Embryonic facial prominence (tissue), 1 donor: ENCODE data around the gene CARD10.

ENCODE experiments used
- DNase-seq: peaks from one replicate; pipeline ENCODE4 v3.0.0-alpha.2; 2016; ENCODE audit errors: extremely low spot score

The CARD10 gene

GRCh38 chr22:37467391-37467955 lies 51.7 kb downstream of the CARD10 start:
- DNase-seq = no peak

DNA sequence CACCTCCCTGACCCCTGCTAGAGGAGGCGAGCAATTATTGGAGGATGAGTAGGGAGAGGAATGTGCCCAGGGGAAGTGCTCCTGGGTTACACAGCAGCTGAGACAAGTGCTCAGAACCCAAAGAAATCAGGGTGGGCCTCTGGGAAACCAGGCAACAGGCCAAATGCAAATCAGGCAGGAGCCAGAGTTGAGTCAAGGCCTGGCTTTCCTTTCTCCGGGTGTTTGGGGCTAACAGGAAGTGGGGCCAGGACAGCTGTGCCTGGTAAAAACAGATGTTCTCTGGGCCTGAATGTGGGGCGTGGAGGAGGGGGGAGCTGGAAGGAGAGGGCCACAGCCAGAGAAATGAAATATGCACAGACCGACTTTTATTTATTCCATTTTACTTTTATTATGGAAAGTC lies 55.0 kb downstream of the CARD10 start:
- no peak for DNase-seq

DNA sequence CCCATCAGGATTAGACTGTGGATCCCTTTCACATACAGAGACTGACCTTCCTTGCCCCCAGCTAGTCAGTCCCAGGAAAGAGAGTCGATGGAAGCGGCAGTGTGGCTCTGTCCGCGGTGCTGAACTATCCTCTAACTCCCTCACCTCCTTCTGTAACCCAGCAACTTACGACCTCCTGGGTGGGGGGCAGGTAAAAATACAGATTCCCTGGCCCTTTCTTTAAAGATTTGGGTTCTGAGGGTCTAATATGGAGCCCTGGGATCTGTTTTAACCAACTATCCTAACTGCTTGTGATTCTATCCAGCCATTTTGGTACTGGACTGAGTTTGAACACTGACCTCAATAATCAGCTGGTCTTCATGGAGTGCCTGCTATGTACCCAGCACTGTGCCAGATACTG lies 56.2 kb downstream of the CARD10 start:
- no peak for DNase-seq

GRCh38 chr22:37462436-37462835 lies 56.8 kb downstream of the CARD10 start:
- DNase-seq = no peak

DNA sequence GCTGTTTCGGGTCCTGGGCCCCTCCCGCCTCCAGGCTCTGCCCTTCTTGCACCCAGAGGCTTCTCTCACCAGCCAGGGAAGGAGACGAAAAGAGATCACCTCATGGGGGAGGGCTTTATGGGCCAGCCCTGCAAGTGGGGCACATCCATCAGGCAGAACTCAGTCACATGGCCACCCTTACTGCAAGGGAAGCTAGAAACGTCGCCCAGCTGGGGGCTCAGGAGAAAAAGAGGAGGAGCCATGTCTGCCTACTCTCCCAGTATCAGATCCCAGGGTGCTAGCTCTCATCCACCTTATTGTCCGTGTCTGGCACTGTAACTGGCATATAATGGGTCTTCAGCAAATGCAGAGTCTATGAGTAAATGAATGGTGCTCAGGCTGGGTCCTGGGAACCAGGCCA lies 57.3 kb downstream of the CARD10 start:
- no peak for DNase-seq

- DNase-seq = no peak
These were observed 58.5 kb downstream of the CARD10 start for GRCh38 chr22:37460684-37461083.

DNA sequence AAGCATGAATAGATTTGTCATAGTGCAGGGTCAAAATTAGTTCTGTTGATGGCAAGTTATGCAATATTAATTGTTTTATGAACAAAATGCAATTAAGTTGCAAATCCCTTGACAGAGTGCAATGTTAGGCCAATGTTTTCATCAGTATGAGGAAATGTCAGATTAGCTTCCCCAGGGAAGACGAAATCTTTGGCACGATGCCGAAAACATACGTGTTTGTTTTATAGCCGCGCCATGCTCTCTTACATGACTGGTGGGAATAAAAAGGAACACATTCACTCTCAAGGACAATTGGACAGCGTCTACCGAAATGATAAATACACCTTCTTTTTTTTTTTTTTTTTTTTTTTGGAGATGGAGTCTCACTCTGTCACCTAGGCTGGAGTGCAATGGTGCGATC lies 60.0 kb downstream of the CARD10 start:
- no peak for DNase-seq

DNA sequence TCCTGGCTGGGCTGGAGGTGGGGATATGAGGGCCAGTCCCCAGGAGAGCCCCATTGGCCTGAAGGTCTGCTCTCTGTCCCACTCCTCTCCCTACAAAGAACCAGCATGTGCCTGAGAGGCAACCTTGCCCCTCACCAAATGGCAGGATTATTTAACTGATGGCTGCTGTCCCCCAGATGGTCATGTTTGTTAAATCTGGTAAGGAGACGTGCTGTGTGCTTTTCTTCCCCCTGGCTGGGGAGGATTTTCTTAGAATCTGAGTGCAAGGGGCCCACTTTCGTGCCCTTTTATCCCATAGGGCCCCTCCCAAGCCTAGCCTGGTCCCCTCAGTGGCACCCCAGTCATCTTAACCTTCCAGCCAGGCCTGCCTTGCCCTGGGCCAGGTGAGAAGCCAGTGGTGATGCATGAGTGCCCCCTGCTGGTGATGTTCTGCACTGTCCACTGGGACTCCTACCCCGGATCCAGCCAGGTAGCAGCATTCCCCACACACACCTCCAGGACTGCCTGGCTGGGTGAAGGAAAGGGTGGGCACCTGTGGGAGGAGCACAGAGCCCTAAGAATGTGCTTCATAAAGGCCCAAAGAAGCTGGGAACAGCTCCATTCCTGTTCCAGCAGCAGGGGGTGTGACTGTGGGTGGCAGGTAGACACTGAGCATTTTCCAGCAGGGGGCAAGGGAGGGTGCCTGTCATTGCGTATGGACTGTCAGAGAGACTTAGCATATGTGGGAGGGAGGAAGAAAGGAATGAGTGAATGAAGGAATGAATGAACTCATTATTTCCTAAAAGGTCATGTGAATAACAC lies 61.9 kb downstream of the CARD10 start:
- no peak for DNase-seq

DNA sequence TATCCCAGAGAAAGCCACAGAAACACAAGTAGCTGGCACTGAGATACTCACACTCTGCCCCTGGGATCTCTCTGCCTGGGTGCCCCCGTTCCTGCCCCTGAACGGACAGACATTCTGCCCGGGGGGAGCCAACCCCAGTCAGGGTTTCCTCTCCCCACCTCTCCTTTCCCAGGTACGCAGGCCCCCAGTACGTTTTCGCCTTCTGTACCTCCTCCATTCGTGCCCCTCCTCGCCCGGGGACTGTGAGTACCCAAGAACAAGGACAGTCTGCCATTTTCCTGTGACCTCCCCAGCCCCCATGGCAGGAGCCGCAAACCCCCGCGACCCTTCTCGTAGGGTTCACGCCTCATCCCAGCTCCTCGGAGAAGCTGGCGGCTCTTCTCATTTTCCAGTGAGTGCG lies 62.9 kb downstream of the CARD10 start:
- no peak for DNase-seq

GRCh38 chr22:37455896-37456295 lies 63.3 kb downstream of the CARD10 start:
- no peak for DNase-seq

- no peak for DNase-seq
These were observed 64.1 kb downstream of the CARD10 start for GRCh38 chr22:37454857-37455686.

DNA sequence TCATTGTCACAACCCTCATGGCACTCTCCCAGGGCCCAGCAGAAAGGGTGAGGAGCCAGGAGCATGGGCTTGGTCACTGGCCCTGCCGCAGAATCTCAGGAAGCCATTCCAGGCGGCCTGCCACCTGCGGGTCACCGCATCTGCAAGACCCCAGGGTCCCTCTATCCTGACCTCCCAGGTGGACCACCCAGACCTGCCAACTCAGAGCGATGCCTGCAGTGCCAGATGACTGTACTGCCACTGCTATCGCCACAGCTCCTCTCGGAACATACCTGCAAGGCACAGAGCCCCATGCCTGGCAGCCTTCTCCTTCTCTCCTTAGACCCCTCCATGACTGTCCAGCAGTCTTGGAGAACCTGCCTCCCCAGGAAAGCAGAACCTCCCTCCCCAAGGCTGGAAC lies 65.5 kb downstream of the CARD10 start:
- DNase-seq = no peak

DNA sequence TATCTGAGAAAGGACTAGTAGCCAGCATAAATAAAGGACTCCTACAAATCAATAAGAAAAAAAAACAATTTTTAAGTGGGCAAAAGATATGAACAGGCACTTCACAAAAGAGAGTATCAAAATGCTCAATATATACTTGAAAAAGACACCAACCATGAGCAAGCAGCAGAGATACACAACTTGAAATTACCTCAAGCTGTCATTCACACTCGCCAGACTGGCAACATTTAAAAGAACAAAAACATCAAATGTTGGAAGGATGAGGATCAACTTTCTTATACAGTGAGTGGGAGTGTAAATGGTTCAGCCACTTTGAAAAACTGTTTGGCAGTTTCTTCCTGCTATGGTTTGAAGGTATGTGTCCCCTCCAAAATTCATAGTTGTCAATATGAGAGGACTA lies 68.0 kb downstream of the CARD10 start:
- no peak for DNase-seq

DNA sequence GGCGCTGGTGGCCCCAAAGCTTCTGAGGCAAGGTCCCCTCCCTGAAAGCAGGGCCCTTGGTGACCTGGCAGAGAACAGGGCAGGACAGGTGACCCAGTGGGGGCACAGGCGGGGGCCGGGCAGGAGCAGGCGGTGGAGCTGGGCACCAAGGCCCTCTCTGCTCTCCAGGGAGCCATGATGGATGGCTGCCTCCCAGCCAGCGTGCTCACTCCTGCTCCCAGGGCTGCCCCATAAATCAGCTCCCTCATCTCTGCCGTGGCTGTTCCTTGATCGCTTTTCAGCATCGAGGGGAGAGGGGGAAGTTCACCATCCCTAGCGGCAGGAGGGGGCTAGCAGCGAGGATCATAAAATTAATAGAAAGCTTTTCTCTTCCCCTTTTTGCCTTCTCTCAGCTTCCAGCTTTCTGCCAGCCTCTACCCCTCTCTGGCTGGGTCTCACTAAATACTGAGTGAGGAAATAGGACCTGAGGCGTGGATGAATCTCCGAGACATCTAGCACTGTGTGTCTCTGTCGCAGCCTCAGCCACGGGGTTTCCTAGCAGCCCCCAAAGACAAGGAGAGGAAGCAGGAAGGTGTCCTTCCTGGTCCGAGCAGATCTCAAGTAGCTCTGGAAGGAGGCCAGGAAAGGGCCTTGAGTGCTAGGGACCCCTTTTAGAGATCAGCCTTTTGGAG lies 69.7 kb downstream of the CARD10 start:
- DNase-seq = no peak

DNA sequence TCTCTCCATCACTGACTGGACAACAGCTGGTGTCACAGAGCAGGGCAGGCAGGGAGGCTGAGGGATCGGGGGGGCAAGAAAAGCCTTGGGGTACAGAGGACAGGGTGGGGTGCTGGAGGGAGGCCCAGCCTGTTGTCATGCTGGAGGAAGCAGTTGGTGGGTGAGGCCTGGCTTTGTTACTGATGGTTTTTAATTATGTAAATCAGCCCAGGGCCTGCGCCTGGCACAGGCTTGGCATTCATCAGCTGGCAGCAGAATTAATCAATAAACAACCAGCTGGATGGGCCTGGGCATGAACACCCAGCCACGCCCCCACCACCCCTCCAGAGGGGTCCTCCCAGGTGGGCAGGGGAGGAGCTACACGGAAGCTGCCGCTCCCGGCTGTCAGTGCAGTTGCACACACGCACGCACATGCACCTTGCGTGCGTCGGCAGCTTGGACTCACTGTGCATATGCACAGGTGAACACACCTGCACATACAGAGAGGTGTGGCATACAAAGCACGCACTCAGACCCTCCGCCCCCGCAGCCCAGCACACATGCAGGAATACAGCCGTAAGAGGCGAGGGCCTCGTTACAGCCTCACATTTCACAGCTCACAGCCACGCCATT lies 70.6 kb downstream of the CARD10 start:
- DNase-seq = no peak

GRCh38 chr22:37445501-37445900 lies 73.7 kb downstream of the CARD10 start:
- DNase-seq = no peak

GRCh38 chr22:37443977-37444376 lies 75.2 kb downstream of the CARD10 start:
- DNase-seq = no peak

DNA sequence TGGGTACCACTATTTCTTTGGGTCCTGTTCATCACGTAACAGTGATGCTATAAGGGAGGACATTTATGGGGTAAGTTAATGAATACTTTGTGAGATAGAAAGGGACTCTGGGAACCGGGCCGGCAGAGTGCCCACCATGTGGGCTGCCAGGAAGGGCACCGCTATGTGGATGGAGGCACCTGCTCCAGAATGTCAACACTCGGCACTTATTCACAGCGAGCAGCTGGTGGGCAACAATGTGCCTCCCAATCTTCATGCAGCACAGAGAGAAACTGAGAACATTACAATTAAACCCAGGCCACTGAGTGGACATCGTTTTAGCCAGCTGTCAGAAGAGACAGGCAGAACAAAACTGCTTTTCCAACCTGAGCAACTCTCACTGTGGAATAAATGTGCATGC lies 76.1 kb downstream of the CARD10 start:
- DNase-seq = no peak

DNA sequence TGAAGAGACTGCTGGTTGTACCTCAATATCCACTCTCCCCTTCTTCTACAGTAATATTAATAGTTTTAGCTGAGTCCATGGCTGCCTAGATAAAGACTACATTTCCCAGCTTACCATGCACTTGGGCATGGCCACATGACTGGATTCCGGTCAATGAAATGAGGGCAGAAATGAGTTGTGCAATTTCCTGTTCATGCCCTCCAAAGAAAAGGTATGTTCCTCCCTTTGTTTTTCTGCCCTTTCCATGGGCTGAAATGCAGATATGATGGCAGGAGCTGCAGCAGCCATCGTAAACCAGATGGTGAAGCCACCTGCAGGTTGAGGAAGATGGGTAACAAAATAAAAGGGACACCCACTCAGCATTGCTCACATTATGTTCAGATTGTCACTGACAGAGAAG lies 76.7 kb downstream of the CARD10 start:
- DNase-seq = no peak

DNA sequence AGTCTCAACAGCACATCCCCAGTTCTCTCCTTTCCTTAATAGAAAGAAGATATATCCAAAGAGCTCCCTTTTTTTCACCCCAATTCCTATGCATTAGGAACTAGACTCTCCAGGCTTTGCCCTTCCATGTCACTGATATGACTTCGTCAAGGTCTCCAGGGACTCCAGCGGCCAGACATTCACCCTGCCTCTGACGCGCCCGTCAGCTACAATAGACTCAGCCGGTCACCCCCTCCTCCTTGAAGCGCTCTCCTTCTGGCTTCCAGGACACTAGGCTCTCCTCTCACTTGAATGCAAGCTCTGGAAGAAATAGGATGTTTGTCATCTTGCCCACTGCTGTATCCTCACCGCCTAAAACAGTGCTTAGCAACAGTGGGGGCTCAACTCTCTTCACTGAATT lies 77.1 kb downstream of the CARD10 start:
- no peak for DNase-seq

DNA sequence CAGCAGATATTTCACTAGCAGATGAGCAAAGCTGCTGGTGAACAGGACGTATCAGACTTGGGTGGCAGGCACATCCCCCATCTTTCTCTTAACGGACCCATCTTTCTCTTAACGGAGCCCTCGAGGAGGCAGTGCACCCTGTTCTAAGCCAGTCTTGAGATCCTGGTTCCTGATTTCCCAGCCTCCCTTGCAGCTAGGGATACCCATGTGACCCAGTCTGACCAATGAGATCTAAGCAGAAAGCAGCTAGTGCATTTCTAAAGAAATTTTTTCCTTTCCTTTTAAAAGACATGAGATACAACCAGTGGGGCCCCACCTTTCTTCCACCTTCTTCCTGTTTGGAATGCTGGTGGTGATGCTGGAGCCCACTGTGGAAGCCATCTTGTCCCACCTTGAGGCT lies 78.3 kb downstream of the CARD10 start:
- DNase-seq = no peak
